Measurements from ENCODE around the gene RPS4Y1. TPM values are rescaled to one million over a fixed set of nuclear protein-coding genes. Genes with fewer than 3 reads are reported as not detected.
"Not testable (repeated sequence)": the region's sequence is repeated elsewhere in the genome, so short reads cannot be mapped to it uniquely, and the experiment has no call there.

Gene RPS4Y1
- polyA plus RNA-seq, 1 experiment = 512 TPM

GRCh38 chrY:2868035-2868607, 26.7 kb downstream of the RPS4Y1 start:
- DNase-seq (ENCODE audit: low read depth) = no peak
- no peak overlapping the region for H3K4me3 ChIP-seq (ENCODE audit: low read depth, low read length)
- TF ChIP-seq CTCF (IDR thresholded peaks at IDR 0.05; ENCODE audit: insufficient read depth, low read depth, low read length) = no peak
- ChIA-PET POLR2A (no interaction called here), CTCF (interaction anchor here (1.0 kb wide), 1 partner anchor 11 kb away, joined by 3 read pairs; no protein-coding TSS in a partner anchor)
- no peaks in the 10 kb centered on the region for H3K27me3 ChIP-seq (ENCODE audit: control insufficient read depth, insufficient read depth, low read length)
- peaks cover 7% of the 10 kb centered on the region for H3K36me3 ChIP-seq (ENCODE audit: control insufficient read depth, insufficient read depth, low read length)

- CTCF ChIA-PET = interaction anchor here (0.5 kb wide), 1 partner anchor 151 kb away, joined by 3 read pairs; no protein-coding TSS in a partner anchor
- POLR2A ChIA-PET = not testable (repeated sequence)
These were observed 30.8 kb downstream of the RPS4Y1 start for GRCh38 chrY:2872234-2872633.

GRCh38 chrY:2874211-2874610, 32.8 kb downstream of the RPS4Y1 start:
- no peak for DNase-seq (ENCODE audit: low read depth)
- ChIA-PET CTCF (no interaction called here), POLR2A (no interaction called here)
- no peaks in the 10 kb centered on the region for H3K27me3 ChIP-seq (ENCODE audit: control insufficient read depth, insufficient read depth, low read length)
- H3K4me3 ChIP-seq (ENCODE audit: low read depth, low read length) = no peak overlapping the region
- TF ChIP-seq CTCF (IDR thresholded peaks at IDR 0.05; ENCODE audit: insufficient read depth, low read depth, low read length) = no peak
- H3K36me3 ChIP-seq (ENCODE audit: control insufficient read depth, insufficient read depth, low read length) = no peaks in the 10 kb centered on the region

More at GRCh38 chrY:2872234-2872633, 30.8 kb downstream of the RPS4Y1 start:
- H3K4me3 ChIP-seq (ENCODE audit: low read depth, low read length); DNase-seq (ENCODE audit: low read depth); H3K36me3 ChIP-seq (ENCODE audit: control insufficient read depth, insufficient read depth, low read length); H3K27me3 ChIP-seq (ENCODE audit: control insufficient read depth, insufficient read depth, low read length): not testable (repeated sequence)

GRCh38 chrY:2883561-2883960, 42.2 kb downstream of the RPS4Y1 start:
- Histone ChIP-seq H3K4me3 (ENCODE audit: low read depth, low read length) (no peak overlapping the region), H3K27me3 (ENCODE audit: control insufficient read depth, insufficient read depth, low read length) (no peaks in the 10 kb centered on the region), H3K36me3 (ENCODE audit: control insufficient read depth, insufficient read depth, low read length) (no peaks in the 10 kb centered on the region)
- DNase-seq (ENCODE audit: low read depth) = no peak
- ChIA-PET CTCF (no interaction called here), POLR2A (no interaction called here)
- no peak for TF ChIP-seq CTCF (IDR thresholded peaks at IDR 0.05; ENCODE audit: insufficient read depth, low read depth, low read length)

- Histone ChIP-seq H3K27me3 (ENCODE audit: control insufficient read depth, insufficient read depth, low read length) (no peaks in the 10 kb centered on the region), H3K36me3 (ENCODE audit: control insufficient read depth, insufficient read depth, low read length) (no peaks in the 10 kb centered on the region), H3K4me3 (ENCODE audit: low read depth, low read length) (no peak overlapping the region)
- ChIA-PET CTCF (no interaction called here), POLR2A (no interaction called here)
- no peak for DNase-seq (ENCODE audit: low read depth)
- no peak for TF ChIP-seq CTCF (IDR thresholded peaks at IDR 0.05; ENCODE audit: insufficient read depth, low read depth, low read length)
These were observed 44.5 kb downstream of the RPS4Y1 start for GRCh38 chrY:2885880-2886279.

- Histone ChIP-seq H3K27me3 (ENCODE audit: control insufficient read depth, insufficient read depth, low read length) (no peaks in the 10 kb centered on the region), H3K4me3 (ENCODE audit: low read depth, low read length) (no peak overlapping the region), H3K36me3 (ENCODE audit: control insufficient read depth, insufficient read depth, low read length) (no peaks in the 10 kb centered on the region)
- no peak for DNase-seq (ENCODE audit: low read depth)
- POLR2A ChIA-PET = no interaction called here
- CTCF ChIA-PET = no interaction called here
- TF ChIP-seq CTCF (IDR thresholded peaks at IDR 0.05; ENCODE audit: insufficient read depth, low read depth, low read length) = no peak
These were observed 46.0 kb downstream of the RPS4Y1 start for GRCh38 chrY:2887386-2887785.
